HTERT RPE-1 (cell line): ENCODE data around the gene GARS1.

Source experiments
- in situ Hi-C: fragments of 300-500 bp; cut with MboI; formaldehyde crosslinking; loops from 4 replicates; pipeline ENCODE4 v1.14.3; 2020; ENCODE audit warnings: low sequenced_read_pairs

The GARS1 gene

GRCh38 chr7:30652698-30653641 is 58.3 kb downstream of the GARS1 start:
- in situ Hi-C loops = no loop called here

- in situ Hi-C loops = no loop called here
Measured at GRCh38 chr7:30654296-30655090, 59.8 kb downstream of the GARS1 start.

GRCh38 chr7:30655096-30655970 is 60.7 kb downstream of the GARS1 start:
- in situ Hi-C loops = no loop called here

- in situ Hi-C loops = no loop called here
Measured at GRCh38 chr7:30656006-30656957, 61.6 kb downstream of the GARS1 start.

GRCh38 chr7:30657131-30657530 is 62.5 kb downstream of the GARS1 start:
- in situ Hi-C loops = no loop called here

GRCh38 chr7:30658479-30659074 is 63.9 kb downstream of the GARS1 start:
- in situ Hi-C loops = no loop called here

GRCh38 chr7:30659312-30659711 is 64.6 kb downstream of the GARS1 start:
- in situ Hi-C loops = no loop called here

GRCh38 chr7:30660331-30661255 is 65.9 kb downstream of the GARS1 start:
- in situ Hi-C loops = no loop called here

- in situ Hi-C loops = no loop called here
Measured at GRCh38 chr7:30661926-30662325, 67.2 kb downstream of the GARS1 start.

GRCh38 chr7:30662431-30662939 is 67.8 kb downstream of the GARS1 start:
- in situ Hi-C loops = no loop called here

GRCh38 chr7:30663414-30663813 is 68.7 kb downstream of the GARS1 start:
- in situ Hi-C loops = no loop called here

GRCh38 chr7:30664184-30664885 is 69.7 kb downstream of the GARS1 start:
- in situ Hi-C loops = no loop called here

- in situ Hi-C loops = no loop called here
Measured at GRCh38 chr7:30665043-30665442, 70.4 kb downstream of the GARS1 start.

GRCh38 chr7:30665449-30665848 is 70.8 kb downstream of the GARS1 start:
- in situ Hi-C loops = no loop called here

GRCh38 chr7:30667172-30667571 is 72.5 kb downstream of the GARS1 start:
- in situ Hi-C loops = no loop called here

- in situ Hi-C loops = no loop called here
Measured at GRCh38 chr7:30668102-30668501, 73.4 kb downstream of the GARS1 start.

- in situ Hi-C loops = no loop called here
Measured at GRCh38 chr7:30671793-30672465, 77.3 kb downstream of the GARS1 start.
